M059J (cell line): ENCODE measurements around the gene DHX40. TPM values are rescaled to one million over a fixed set of nuclear protein-coding genes. Genes with fewer than 3 reads are reported as not detected.
A peak's percentile ranks its signal among the peaks of the same experiment; 100 is the strongest.
"Not testable (repeated sequence)": the region's sequence is repeated elsewhere in the genome, so short reads cannot be mapped to it uniquely, and the experiment has no call there.

Experiments
- DNase-seq: peaks from one replicate; pipeline ENCODE4 v3.0.0-alpha.2; 2012; ENCODE audit warnings: low read depth
- total RNA-seq: library from RNA; depleted of rRNA; stranded (reverse); fragments of >200 nt; shearing (Covaris generic); gene quantifications from 2 replicates; pipeline ENCODE4 v1.2.3, GENCODE V29; 2014

The DHX40 gene
- total RNA-seq, 1 experiment from 2014 or later = 50.1 TPM

- peak; percentile 46 for DNase-seq
Observed at GRCh38 chr17:59558039-59558438, 7.4 kb upstream of the DHX40 start.

GRCh38 chr17:59558953-59559352 is 6.5 kb upstream of the DHX40 start:
- peak; percentile 18 for DNase-seq

- DNase-seq = peak; percentile 41
Observed at GRCh38 chr17:59561042-59561441, 4.4 kb upstream of the DHX40 start.

- peak; percentile 84 for DNase-seq
Observed at GRCh38 chr17:59565959-59566324, 532 bp downstream of the DHX40 start.

DNA sequence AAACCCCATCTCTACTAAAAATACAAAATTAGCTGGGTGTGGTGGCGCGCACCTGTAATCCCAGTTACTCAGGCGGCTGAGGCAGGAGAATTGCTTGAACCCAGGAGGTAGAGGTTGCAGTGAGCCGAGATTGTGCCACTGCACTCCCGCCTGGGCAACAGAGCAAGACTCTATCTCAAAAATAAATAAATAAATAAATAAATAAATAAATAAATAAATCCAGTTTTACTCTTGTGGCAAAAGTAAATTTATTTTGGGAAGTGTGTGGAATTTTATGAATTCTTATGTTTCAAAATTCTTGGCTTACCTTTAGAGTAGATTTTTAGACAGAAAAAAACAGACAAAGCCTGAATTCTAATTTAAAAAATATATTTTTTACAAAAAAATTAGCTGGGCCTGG is 3.7 kb downstream of the DHX40 start:
- DNase-seq = not testable (repeated sequence)

DNA sequence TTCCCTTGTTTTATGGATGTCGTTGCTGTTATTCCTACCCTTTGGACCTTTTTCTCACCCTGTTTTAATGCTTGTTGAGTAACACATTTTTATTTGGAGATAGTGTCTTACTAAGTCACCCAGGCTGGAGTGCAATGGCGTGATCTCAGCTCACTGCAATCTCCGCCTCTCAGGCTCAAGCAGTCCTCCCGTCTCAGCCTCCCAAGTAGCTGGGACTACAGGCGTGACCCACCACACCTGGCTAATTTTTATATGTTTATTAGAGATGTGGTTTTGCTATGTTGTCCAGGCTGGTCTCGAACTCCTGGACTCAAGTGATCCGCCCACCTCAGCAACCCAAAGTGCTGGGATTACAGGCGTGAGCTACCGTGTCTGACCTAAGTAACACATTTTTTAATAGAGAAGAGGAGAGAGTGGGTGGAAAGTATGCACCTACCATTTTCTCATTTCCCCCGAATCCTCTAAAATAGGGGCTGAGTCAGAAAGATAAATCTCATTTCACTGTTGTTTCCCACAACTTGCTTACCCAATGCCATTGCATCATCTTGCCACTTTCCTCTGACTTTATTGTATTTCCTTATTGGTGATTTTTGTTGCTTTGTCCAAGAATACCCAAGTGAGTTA is 7.0 kb downstream of the DHX40 start:
- DNase-seq = no peak

DNA sequence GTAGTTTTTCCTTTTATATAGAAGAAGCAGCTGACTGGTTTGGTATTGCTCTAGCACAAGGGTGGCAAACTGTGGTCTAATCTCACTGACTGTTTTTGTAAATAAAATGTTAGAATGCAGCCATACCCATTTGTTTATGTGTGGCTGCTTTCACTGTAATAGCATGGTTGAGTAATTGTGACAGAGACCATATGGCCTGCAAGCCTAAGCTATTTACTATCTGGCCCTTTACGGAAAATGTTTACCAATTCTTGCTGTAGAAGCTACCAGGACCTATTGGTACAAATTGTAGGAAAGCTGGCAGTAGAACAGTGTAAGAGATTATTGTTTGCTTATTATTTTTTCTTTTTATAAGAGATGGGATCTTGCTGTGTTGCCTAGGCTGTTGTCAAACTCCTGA is 18.8 kb downstream of the DHX40 start:
- DNase-seq = not testable (repeated sequence)

DNA sequence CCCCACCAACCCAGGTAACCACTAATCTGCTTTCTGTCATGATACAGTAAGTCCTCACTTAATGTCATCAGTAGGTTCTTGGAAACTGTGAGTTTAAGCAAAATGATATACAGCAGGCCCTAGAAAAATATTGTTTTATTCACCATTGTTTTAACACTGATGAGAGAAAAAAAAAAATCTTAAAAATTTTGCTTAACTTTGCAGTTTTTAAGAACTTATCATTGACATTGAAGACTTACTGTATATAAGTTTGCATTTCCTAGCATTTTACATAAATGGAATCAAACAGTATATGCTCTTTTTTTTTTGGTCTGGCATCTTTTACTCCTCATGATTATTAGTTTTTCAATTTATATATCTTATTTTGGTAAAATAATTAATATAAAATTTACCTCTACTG is 34.8 kb downstream of the DHX40 start:
- no peak for DNase-seq

DNA sequence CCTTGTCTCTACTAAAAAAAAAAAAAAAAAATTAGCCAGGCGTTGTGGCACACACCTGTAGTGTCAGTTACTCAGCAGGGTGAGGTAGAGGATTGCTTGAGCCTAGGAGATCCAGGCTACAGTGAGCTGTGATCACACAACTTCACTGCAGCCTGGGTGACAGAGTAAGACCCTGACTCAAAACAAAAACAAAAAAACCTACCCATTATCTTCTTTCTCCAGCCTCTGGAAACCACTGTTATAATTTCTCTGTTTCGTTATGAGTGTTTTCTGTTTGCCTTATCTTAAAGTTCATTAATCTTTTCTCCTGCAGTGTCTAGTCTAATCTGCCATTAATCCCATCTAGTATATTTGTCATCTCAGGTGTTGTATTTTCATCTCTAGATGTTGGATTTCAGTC is 35.7 kb downstream of the DHX40 start:
- no peak for DNase-seq

DNA sequence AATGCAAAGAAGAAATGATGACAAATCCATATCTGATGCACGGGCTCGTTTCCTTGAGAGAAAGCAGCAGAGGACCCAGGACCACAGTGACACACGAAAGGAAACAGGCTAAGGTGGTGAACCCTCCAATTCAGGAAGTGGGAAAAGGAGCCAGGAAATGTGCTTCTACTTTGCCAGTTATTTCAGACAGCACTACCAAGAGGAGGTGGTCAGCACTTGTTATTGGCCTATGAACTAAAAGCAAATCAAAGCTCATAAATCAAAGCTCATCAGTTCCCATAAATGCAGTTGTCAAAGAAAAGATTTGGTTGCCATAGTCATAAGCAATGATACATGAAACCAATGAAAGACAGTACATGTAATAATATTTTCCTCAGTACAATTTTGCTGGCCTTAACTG is 41.7 kb downstream of the DHX40 start:
- no peak for DNase-seq

- DNase-seq = no peak
Observed at GRCh38 chr17:59607817-59608403, 42.5 kb downstream of the DHX40 start.

GRCh38 chr17:59611503-59611902 is 46.1 kb downstream of the DHX40 start:
- DNase-seq = no peak

- DNase-seq = peak; percentile 11
Observed at GRCh38 chr17:59616253-59616920, 51.0 kb downstream of the DHX40 start.

GRCh38 chr17:59617156-59617732 is 51.8 kb downstream of the DHX40 start:
- peak; percentile 32 for DNase-seq

DNA sequence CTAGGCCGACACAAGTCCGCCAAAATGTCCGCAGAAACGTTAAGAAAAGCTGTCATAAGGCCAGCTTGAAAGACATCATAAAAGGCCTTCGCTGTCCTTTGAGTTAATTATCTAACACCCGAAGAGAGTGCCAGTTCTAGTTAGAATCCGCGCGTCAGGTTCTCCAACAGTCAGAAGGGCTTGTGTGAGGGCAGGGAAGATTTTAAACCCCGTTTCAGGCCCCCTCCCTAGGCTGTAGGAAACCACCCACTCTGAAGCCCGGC is 53.6 kb downstream of the DHX40 start:
- no peak for DNase-seq

GRCh38 chr17:59619298-59620063 is 54.1 kb downstream of the DHX40 start, which contains the start of gene CLTC:
Gene CLTC (plus strand): TSS chr17:59619895. CDS start chr17:59620132, 237 bp downstream.
- peak; percentile 95 for DNase-seq

DNA sequence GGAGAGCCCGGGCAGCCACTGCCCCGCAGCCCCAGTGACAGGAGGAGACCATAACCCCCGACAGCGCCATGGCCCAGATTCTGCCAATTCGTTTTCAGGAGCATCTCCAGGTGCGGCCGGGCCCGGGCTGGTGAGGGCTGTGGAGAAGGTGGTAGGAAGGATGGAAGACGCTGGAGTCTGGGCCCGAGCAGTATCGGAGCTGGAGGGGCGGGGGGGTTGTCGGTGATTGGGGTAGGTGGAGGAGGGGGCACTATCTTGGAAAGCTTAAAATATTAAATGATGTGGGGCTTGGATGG is 54.6 kb downstream of the DHX40 start:
- DNase-seq = no peak

GRCh38 chr17:59620518-59621259 is 55.3 kb downstream of the DHX40 start:
- peak; percentile 75 for DNase-seq

- DNase-seq = no peak
Observed at GRCh38 chr17:59621771-59622170, 56.4 kb downstream of the DHX40 start.

- DNase-seq = no peak
Observed at GRCh38 chr17:59623151-59623550, 57.7 kb downstream of the DHX40 start.

- DNase-seq = no peak
Observed at GRCh38 chr17:59626756-59627155, 61.3 kb downstream of the DHX40 start.

DNA sequence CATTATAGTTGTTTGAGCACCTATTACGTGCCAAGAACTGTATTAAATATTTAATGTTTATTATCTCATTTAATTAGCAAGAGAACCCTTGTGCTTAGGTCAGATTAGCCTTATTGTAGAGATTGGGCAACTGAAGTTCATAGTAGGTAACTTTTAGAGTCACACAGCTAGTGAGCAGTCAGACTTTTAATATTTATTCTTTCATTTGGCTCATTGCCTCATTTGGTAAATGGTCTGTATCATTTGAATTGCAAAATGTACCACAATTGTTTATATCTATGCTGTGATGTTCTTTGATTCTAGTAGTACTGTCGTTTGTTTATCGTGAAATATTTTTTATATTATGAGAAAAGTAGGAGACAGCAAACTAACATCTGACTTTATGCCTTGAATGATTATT is 61.9 kb downstream of the DHX40 start:
- DNase-seq = peak; percentile 37
